Transverse colon (tissue), 4 donors: Measurements from ENCODE around the gene SELENOO. TPM values are rescaled to one million over a fixed set of nuclear protein-coding genes. Genes with fewer than 3 reads are reported as not detected.

ENCODE experiments used
- DNase-seq: peaks from one replicate; pipeline ENCODE4 v3.0.0-alpha.2; 2019
- H3K27ac ChIP-seq, 4 donors: fragments of 200-600 bp; sonication (generic); 2 replicates each; pipeline ENCODE4 v1.5.1; 2016 to 2018; ENCODE audit warnings: inconsistent platforms in 4 of 4
- H3K27me3 ChIP-seq: fragments of 200-600 bp; sonication (generic); 2 replicates; pipeline ENCODE4 v1.5.1; 2017; ENCODE audit warnings: inconsistent platforms
- H3K36me3 ChIP-seq, 4 donors: fragments of 200-600 bp; sonication (generic); 2 replicates each; pipeline ENCODE4 v1.5.1; 2017 to 2019; ENCODE audit warnings: inconsistent platforms in 4 of 4
- H3K4me1 ChIP-seq, 4 donors: fragments of 200-600 bp; sonication (generic); 2 replicates each; pipeline ENCODE4 v1.5.1; 2017 to 2020; ENCODE audit warnings: inconsistent platforms in 4 of 4
- H3K4me3 ChIP-seq, 4 donors: fragments of 200-600 bp; sonication (generic); 1 replicate in 1 of 4; 2 replicates in 3 of 4; pipeline versions ENCODE4 v1.5.1 to v1.6.1; 2017 to 2019; ENCODE audit warnings: inconsistent platforms in 4 of 4
- H3K9me3 ChIP-seq, 2 donors: fragments of 200-600 bp; sonication (generic); 2 replicates each; pipeline ENCODE4 v1.5.1; 2017 to 2019; ENCODE audit warnings: inconsistent platforms in 2 of 2
- EP300 ChIP-seq: sonication (generic); formaldehyde crosslinking; IDR thresholded peaks from one replicate; pipeline ENCODE4 v1.6.1; 2017; ENCODE audit warnings: antibody characterized with exemption, low read depth
- POLR2A ChIP-seq: fragments of 450-650 bp; IDR thresholded peaks from one replicate; pipeline ENCODE4 v1.6.1; 2016; ENCODE audit warnings: antibody characterized with exemption, mild to moderate bottlenecking, moderate library complexity
- POLR2AphosphoS5 ChIP-seq, 3 donors: sonication (generic); formaldehyde crosslinking; IDR thresholded peaks; one replicate each; pipeline ENCODE4 v1.6.1; 2016; ENCODE audit warnings: antibody characterized with exemption in 3 of 3
- WGBS, 2 donors: methylation state at CpG; one replicate each; pipeline ENCODE4 v1.1.5; 2018; ENCODE audit warnings: low coverage in 1 of 2; 5-methylcytosine and 5-hydroxymethylcytosine counted together
- in situ Hi-C, 4 donors: fragments of 200-750 bp; cut with MboI; loops; one replicate each; pipeline versions ENCODE4 v1.15.0 to v1.15.1; 2017; ENCODE audit warnings: low sequenced_read_pairs in 3 of 4, low pct_ligation_motif_present in 1 of 4, low pct_unique_long_range_greater_than_20kb in 1 of 4
- intact Hi-C: fragments of 100-400 bp; cut with DNase I; formaldehyde crosslinking; loops from one replicate; pipeline ENCODE4 v1.15.1; 2023; ENCODE audit warnings: low total_unique reads
- total RNA-seq, 4 donors: library from RNA; depleted of rRNA; stranded (reverse); fragments of >200 nt; gene quantifications; one replicate each; pipeline ENCODE4 v1.1.0, GENCODE V29; 2016
- TF ChIP-seq, protein P1 (sequence below), 5 experiments: fragments of 200-600 bp in 3 of 5; fragments of 450-650 bp in 2 of 5; sonication (generic) in 3 of 5; IDR thresholded peaks; 1 replicate in 2 of 5; 2 replicates in 3 of 5; pipeline ENCODE4 v1.5.1; 2016 to 2017; ENCODE audit warnings: antibody characterized with exemption in 5 of 5, inconsistent platforms in 3 of 5, mild to moderate bottlenecking in 2 of 5, moderate library complexity in 1 of 5

The SELENOO gene
- total RNA-seq, 4 donors from 2014 or later, result 27.3 to 91.3 (median 35.1) TPM

DNA sequence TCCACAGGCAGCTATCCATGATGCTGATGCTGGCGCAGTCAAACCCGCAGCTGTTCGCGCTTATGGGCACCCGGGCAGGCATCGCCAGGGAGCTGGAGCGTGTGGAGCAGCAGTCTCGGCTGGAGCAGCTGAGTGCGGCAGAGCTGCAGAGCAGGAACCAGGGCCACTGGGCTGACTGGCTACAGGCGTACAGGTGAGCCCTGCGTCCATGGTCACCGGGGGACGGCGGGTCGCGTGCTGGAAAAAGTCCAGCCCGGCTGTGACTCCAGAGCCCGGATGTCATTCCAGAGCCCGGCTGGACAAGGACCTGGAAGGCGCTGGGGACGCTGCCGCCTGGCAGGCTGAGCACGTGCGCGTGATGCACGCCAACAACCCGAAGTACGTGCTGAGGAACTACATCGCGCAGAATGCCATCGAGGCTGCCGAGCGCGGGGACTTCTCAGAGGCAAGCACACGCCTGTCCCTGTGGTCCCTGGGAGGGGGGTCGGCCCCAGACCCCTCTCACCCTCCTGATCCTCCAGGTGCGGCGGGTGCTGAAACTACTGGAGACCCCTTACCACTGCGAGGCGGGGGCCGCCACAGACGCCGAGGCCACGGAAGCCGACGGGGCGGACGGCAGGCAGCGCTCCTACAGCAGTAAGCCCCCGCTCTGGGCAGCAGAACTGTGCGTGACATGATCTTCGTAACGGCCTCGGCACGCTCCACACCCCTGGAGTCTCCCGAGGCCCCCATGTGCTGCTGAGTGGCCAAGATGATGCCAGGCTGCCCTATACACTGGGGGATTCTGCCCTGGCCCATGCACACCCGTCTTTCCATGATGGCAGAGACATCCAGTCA, 16.1 kb downstream of the SELENOO start:
- TF ChIP-seq POLR2AphosphoS5 (IDR thresholded peaks at IDR 0.05), result no peak
- TF ChIP-seq EP300, result no peak
- no peak for TF ChIP-seq POLR2A
- TF ChIP-seq, protein P1, sequence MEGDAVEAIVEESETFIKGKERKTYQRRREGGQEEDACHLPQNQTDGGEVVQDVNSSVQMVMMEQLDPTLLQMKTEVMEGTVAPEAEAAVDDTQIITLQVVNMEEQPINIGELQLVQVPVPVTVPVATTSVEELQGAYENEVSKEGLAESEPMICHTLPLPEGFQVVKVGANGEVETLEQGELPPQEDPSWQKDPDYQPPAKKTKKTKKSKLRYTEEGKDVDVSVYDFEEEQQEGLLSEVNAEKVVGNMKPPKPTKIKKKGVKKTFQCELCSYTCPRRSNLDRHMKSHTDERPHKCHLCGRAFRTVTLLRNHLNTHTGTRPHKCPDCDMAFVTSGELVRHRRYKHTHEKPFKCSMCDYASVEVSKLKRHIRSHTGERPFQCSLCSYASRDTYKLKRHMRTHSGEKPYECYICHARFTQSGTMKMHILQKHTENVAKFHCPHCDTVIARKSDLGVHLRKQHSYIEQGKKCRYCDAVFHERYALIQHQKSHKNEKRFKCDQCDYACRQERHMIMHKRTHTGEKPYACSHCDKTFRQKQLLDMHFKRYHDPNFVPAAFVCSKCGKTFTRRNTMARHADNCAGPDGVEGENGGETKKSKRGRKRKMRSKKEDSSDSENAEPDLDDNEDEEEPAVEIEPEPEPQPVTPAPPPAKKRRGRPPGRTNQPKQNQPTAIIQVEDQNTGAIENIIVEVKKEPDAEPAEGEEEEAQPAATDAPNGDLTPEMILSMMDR (IDR thresholded peaks at IDR 0.05), result no peak
- intact Hi-C loops, result no loop called here
- H3K36me3 ChIP-seq, result peaks cover 0 to 44% (median 18%) of the 10 kb centered on the region in 4 donors
- H3K27me3 ChIP-seq, result no peaks in the 10 kb centered on the region
- 95% methylated on average over 57 of the region's 57 CpGs; no CpG with 5 or more reads in 1 of the 2 donors for WGBS, 2 donors
- no peak overlapping the region for H3K4me3 ChIP-seq
- in situ Hi-C loops, result loop anchor here in 1 of 4 donors (10.0 kb wide), 1 partner anchor 72 kb away; no protein-coding TSS in a partner anchor
- H3K27ac ChIP-seq, result no peak overlapping the region
- H3K9me3 ChIP-seq, result no peaks in the 10 kb centered on the region
- DNase-seq, result no peak
- peaks cover 0 to 8% (median 2%) of the 10 kb centered on the region in 4 donors for H3K4me1 ChIP-seq

DNA sequence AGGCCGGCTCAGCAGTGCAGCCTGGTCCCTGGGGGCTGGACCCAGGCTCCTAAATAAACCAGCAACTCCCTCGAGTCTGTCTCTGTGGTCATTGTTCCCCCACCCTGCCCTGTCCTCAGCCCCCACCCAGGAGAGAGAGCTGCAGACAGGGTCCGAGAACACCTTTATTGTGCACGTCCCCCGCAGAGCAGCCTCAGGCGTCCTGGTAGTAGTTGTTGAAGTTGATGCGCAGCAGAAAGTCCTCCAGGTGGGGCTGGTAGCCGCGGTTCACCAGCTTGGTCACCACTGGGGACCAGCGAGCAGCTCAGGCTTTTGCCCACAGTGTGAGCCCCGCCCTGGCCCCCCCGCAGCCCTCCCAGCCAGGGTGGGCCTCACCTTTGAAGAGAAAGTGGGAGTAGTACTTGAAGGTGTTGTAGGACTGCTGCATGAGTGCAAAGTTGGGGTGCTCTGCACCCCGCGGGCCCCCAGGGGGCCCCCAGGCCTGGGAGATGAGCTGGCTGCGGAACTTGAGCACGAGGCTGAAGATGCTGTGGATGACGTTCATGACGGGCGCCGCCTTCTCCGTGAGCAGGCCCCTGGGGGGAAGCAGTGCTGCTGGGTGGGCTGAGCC, 16.8 kb downstream of the SELENOO start:
- Histone ChIP-seq H3K4me3 (no peak overlapping the region), H3K36me3 (peaks cover 0 to 48% (median 21%) of the 10 kb centered on the region in 4 donors), H3K27ac (no peak overlapping the region), H3K9me3 (no peaks in the 10 kb centered on the region), H3K4me1 (peaks cover 0 to 8% (median 2%) of the 10 kb centered on the region in 4 donors), H3K27me3 (no peaks in the 10 kb centered on the region)
- TF ChIP-seq EP300, result no peak
- 90% methylated on average over 19 of the region's 21 CpGs; no CpG with 5 or more reads in 1 of the 2 donors for WGBS, 2 donors
- DNase-seq, result no peak
- in situ Hi-C loops (loop anchor here in 1 of 4 donors (10.0 kb wide), 1 partner anchor 73 kb away; no protein-coding TSS in a partner anchor), intact Hi-C loops (no loop called here)

DNA sequence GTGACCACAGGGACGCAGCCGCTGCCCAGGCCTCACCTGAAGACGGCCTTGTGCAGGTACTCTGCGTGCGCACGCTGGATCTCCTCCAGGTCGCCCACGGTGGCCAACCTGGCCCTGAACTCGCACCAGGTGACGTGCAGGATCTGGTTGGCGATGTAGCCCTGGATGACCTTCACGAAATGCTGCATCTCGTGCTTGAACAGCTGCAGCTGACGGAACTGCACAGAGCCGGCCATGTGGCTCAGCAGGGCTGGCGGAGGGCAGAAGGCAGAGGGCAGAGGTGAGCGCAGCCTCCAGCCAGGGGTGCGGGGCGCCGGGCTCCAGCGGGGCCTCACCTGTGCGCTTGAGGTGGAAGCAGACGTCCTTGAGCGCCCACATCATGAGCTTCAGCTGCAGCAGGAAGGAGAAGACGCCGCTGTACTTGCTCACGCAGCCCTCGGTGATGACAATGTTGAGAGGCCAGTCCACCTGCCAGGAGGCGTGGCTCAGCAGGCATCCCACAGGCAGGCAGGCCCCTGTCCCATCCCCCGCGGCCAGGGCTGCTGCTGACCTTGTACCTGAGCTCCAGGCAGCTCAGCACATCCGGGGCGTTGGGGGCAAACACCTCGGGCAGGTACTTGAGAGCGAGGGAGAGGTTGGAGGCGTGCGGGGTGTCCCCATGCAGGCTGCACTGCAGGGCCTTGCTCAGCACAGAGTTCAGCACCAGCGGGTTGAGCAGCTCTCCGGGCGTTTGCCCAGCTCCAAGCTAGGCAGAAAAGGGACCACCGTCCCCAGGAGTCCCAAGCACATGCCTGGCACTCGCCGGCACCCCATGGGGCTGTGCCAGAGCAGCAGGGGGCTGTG, 17.6 kb downstream of the SELENOO start:
- in situ Hi-C loops, result loop anchor here in 1 of 4 donors (10.0 kb wide), 1 partner anchor 74 kb away; no protein-coding TSS in a partner anchor
- DNase-seq, result no peak
- no peak overlapping the region for H3K27ac ChIP-seq
- intact Hi-C loops, result no loop called here
- peaks cover 0 to 48% (median 25%) of the 10 kb centered on the region in 4 donors for H3K36me3 ChIP-seq
- no peak overlapping the region for H3K4me3 ChIP-seq
- H3K27me3 ChIP-seq, result no peaks in the 10 kb centered on the region
- TF ChIP-seq EP300 (no peak), POLR2AphosphoS5 (IDR thresholded peaks at IDR 0.05) (peak in 2 of 3 donors; percentile 11 to 19), POLR2A (no peak)
- TF ChIP-seq, protein P1 (IDR thresholded peaks at IDR 0.05), result no peak
- no peaks in the 10 kb centered on the region for H3K9me3 ChIP-seq
- 83 to 95% methylated on average over 4 to 37 of the region's 43 CpGs for WGBS, 2 donors
- H3K4me1 ChIP-seq, result peaks cover 0 to 8% (median 2%) of the 10 kb centered on the region in 4 donors

DNA sequence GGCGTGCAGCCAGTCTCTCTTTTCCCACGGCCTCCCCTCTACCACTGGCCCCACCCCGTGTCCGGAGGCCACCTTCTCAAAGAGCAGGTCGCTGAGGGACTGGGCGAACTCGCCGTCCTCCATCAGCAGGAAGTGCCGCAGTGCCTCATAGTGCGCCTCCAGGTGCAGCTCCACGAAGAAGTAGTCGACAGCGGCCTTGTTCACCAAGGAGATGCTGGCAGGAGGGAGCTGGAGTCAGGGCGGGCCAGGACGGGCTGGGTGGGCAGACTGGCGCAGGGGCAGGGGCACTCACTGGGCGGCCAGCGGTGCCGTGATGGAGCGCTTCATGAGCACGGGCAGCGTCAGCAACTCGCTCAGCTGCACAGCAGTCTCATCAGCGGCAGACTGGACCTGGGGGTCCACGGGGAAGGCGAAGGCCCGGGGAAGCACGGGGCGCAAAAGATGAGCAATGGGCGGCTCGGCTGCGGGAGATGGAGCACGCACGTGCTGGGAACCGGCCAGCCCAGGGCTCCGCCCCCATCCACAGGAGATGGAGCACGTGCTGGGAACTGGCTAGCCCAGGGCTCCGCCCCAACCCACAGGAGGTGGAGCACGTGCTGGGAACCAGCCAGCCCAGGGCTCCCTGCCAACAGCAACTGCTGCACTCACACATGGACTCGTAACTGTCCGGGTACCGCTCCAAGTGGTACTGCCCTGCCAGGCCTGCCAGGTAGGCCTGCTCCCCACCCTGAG, 18.4 kb downstream of the SELENOO start:
- no peaks in the 10 kb centered on the region for H3K9me3 ChIP-seq
- TF ChIP-seq POLR2AphosphoS5 (IDR thresholded peaks at IDR 0.05) (peak in 1 of 3 donors; percentile 61), POLR2A (no peak), EP300 (no peak)
- TF ChIP-seq, protein P1 (IDR thresholded peaks at IDR 0.05), result no peak
- peak; percentile 89 for DNase-seq
- H3K27me3 ChIP-seq, result no peaks in the 10 kb centered on the region
- H3K36me3 ChIP-seq, result peaks cover 0 to 48% (median 25%) of the 10 kb centered on the region in 4 donors
- 87% methylated on average over 28 of the region's 42 CpGs; no CpG with 5 or more reads in 1 of the 2 donors for WGBS, 2 donors
- H3K4me3 ChIP-seq, result no peak overlapping the region
- no peak overlapping the region for H3K27ac ChIP-seq
- H3K4me1 ChIP-seq, result peaks cover 0 to 8% (median 2%) of the 10 kb centered on the region in 4 donors
- in situ Hi-C loops (loop anchor here in 1 of 4 donors (10.0 kb wide), 1 partner anchor 74 kb away; no protein-coding TSS in a partner anchor), intact Hi-C loops (no loop called here)
